GM12878 (cell line): ENCODE results near the gene PLA2G6. TPM values are rescaled to one million over a fixed set of nuclear protein-coding genes. Genes with fewer than 3 reads are reported as not detected.

Source experiments
- ATAC-seq: fragments of 200-7000 bp; cut with Tn5 transposase; 3 replicates; pipeline ENCODE4 v1.9.1; 2020; ENCODE audit warnings: mild to moderate bottlenecking, moderate library complexity
- BruUV-seq: library from RNA; stranded (reverse); fragments of 400-500 nt; replicated peaks from 2 replicates; lab custom pipeline; 2021; lab: Mats Ljungman, UMichigan
- CTCF ChIA-PET: fragments of 300-600 bp; sonication (Branson Sonifier 250); formaldehyde crosslinking; extraction: SDS; loops from one replicate; lab custom pipeline; 2021; ENCODE audit warnings: inconsistent platforms; lab: Yijun Ruan, JAX
- POLR2A ChIA-PET: fragments of 350-600 bp; formaldehyde crosslinking; extraction: SDS; loops from one replicate; lab custom pipeline; 2021; ENCODE audit warnings: inconsistent platforms; lab: Charles Lee
- RAD21 ChIA-PET: fragments of 300-600 bp; sonication (Branson Sonifier 250); formaldehyde crosslinking; loops from one replicate; lab custom pipeline; 2023; ENCODE audit warnings: antibody characterized with exemption; ENCODE audit not compliant: unreplicated experiment; lab: Charles Lee
- SMC1A ChIA-PET: fragments of 300-600 bp; sonication (Branson Sonifier 250); formaldehyde crosslinking; loops from one replicate; lab custom pipeline; 2023; ENCODE audit not compliant: unreplicated experiment, uncharacterized antibody; lab: Charles Lee
- DNase-seq: peaks from one replicate; pipeline ENCODE4 v3.0.0-alpha.2; 2011; ENCODE audit warnings: low read depth, low spot score
- FAIRE-seq: peaks from 3 replicates; lab custom pipeline; 2011; peaks lifted over from hg19 to GRCh38; lab: Jason Lieb, UNC
- H2AFZ ChIP-seq: 2 replicates; pipeline ENCODE4 v1.6.0; 2011; ENCODE audit warnings: low read depth, low read length, control low read depth; ENCODE audit not compliant: control insufficient read depth
- H3K27ac ChIP-seq: 2 replicates; pipeline ENCODE4 v1.5.1; 2011; ENCODE audit warnings: control low read depth; ENCODE audit not compliant: control insufficient read depth, insufficient read depth
- H3K27me3 ChIP-seq, 2 experiments: replicated peaks in 1 of 2; 2 replicates each; pipeline versions ENCODE4 v1.6.0 to v1.6.1; 2011; ENCODE audit warnings: low read length in 1 of 2; ENCODE audit not compliant: control insufficient read depth in 2 of 2, insufficient read depth in 2 of 2
- H3K36me3 ChIP-seq, 2 experiments: 2 replicates each; pipeline ENCODE4 v1.5.1; 2011; ENCODE audit warnings: low read length in 1 of 2; ENCODE audit not compliant: control insufficient read depth in 2 of 2, insufficient read depth in 2 of 2
- H3K4me1 ChIP-seq: 2 replicates; pipeline ENCODE4 v1.6.1; 2011; ENCODE audit warnings: mild to moderate bottlenecking, low read length, moderate library complexity, mixed read lengths; ENCODE audit not compliant: control insufficient read depth, insufficient read depth
- H3K4me2 ChIP-seq: 2 replicates; pipeline ENCODE4 v1.6.0; 2011; ENCODE audit warnings: control low read depth; ENCODE audit not compliant: control insufficient read depth, insufficient read depth
- H3K4me3 ChIP-seq: fragments of 200-600 bp; sonication (generic); 2 replicates; pipeline ENCODE4 v1.5.1; 2016
- H3K79me2 ChIP-seq: 2 replicates; pipeline ENCODE4 v1.6.0; 2011; ENCODE audit warnings: low read length; ENCODE audit not compliant: control insufficient read depth, insufficient read depth
- H3K9ac ChIP-seq: 2 replicates; pipeline ENCODE4 v1.8.0; 2011; ENCODE audit warnings: low read length, control low read depth, mixed read lengths; ENCODE audit not compliant: control insufficient read depth, insufficient read depth
- H3K9me3 ChIP-seq: replicated peaks from 3 replicates; pipeline ENCODE4 v1.5.1; 2011; ENCODE audit warnings: mild to moderate bottlenecking, low read length; ENCODE audit not compliant: control insufficient read depth, insufficient read depth
- H4K20me1 ChIP-seq: 2 replicates; pipeline ENCODE4 v1.6.0; 2011; ENCODE audit not compliant: control insufficient read depth, insufficient read depth
- MYC ChIP-seq: IDR thresholded peaks from 2 replicates; pipeline ENCODE4 v1.6.1; 2011; ENCODE audit warnings: mild to moderate bottlenecking, low read length, moderate library complexity, inconsistent platforms; ENCODE audit not compliant: insufficient read depth, insufficient replicate concordance, insufficient read length, severe bottlenecking
- RUNX3 ChIP-seq: IDR thresholded peaks from 2 replicates; pipeline ENCODE4 v1.6.1; 2012; ENCODE audit warnings: low read length, inconsistent platforms
- SMARCA5 ChIP-seq: fragments of 450-650 bp; IDR thresholded peaks from 2 replicates; pipeline ENCODE4 v1.6.1; 2017; ENCODE audit warnings: mild to moderate bottlenecking
- ZNF217 ChIP-seq: fragments of 450-650 bp; IDR thresholded peaks from 2 replicates; pipeline ENCODE4 v1.6.1; 2017; ENCODE audit warnings: antibody characterized with exemption, mild to moderate bottlenecking
- WGBS: methylation state at CpG from one replicate; pipeline ENCODE4 v1.1.6; 2016; ENCODE audit warnings: low lambda C conversion rate; ENCODE audit not compliant: insufficient replicate concordance, insufficient coverage; ENCODE audit errors: missing lambda C conversion rate; 5-methylcytosine and 5-hydroxymethylcytosine counted together
- in situ Hi-C: fragments of 300-500 bp; cut with MboI; formaldehyde crosslinking; loops from 9 replicates; pipeline ENCODE4 v1.14.3; 2018; ENCODE audit warnings: mixed read lengths
- intact Hi-C: fragments of 100-400 bp; cut with micrococcal nuclease; formaldehyde crosslinking; loops from one replicate; pipeline ENCODE4 v1.14.2; 2022; ENCODE audit not compliant: unreplicated experiment
- polyA plus RNA-seq, 11 experiments: library from polyadenylated mRNA; depleted of rRNA in 4 of 11; unstranded in 6 of 11; stranded (reverse) in 5 of 11; fragments of >200 nt; fragmentation: Nextera tagmentation in 4 of 11; fragmentation: Illumina TruSeq in 1 of 11; extraction: Ambion mirVana in 4 of 11; extraction: Trizol in 1 of 11; gene quantifications; 1 replicate in 1 of 11; 2 replicates in 10 of 11; pipeline versions ENCODE4 v1.2.1 to v1.2.3, GENCODE V29; 2011 to 2016; ENCODE audit warnings: inconsistent platforms in 2 of 11, missing spikeins in 2 of 11, low read depth in 1 of 11
- total RNA-seq, 4 experiments: library from RNA; depleted of rRNA in 3 of 4; stranded (reverse); fragments of >200 nt in 3 of 4; fragmentation: Illumina TruSeq in 1 of 4; extraction: Trizol in 1 of 4; gene quantifications; 2 replicates each; pipeline versions ENCODE4 v1.2.1 to v1.2.3, GENCODE V29; 2013 to 2021

The PLA2G6 gene
- total and polyA plus RNA-seq, 10 of the 15 experiments (the other 5 are each of a cell fraction or from before 2014, with no cell fraction given): 0.15 to 42.2 (median 15.8) TPM

DNA sequence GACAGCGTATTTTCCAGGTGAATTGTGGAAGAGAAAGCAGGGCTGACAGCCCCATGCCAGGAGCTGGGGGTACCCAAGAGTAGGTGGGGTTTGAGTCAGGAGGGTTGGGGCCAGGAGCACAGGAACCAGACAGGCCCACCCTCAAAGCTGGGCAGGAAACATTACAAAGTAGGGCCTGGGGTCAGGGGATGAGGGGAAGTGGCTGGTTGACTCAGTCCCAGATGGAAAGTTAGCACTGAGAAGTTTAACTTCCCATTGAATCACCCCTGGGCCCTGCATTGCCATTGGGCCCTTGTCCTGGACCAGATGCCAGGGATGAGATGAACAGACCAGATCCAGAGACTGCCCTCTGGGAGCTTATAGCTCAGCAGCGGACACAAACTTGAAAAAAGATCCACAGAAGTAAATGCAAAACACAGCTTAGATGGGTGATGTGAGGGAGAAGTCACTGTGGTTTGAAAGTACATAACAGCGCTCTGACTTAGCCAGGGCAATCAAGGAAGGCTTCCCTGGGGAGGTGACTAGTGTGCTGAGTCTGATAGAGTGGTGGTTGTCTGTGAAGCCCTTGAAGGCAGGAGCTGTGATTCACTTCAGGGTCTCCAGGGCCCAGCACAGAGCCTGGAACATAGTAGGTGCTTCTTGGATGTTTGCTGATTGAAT lies 22.4 kb upstream of the PLA2G6 start:
- no peak overlapping the region for H3K9ac ChIP-seq
- ATAC-seq: peak; percentile 7; the same call in 1 of the 3 replicates
- intact Hi-C loops (loop anchor here (2.0 to 5.0 kb wide), 3 partner anchors 57 to 193 kb away; partner anchors contain the start of gene PICK1), in situ Hi-C loops (no loop called here)
- H3K4me3 ChIP-seq: 0 out of 2 replicates have a peak overlapping the region, but pooled peaks have one; percentile 78
- H3K27ac ChIP-seq: no peak overlapping the region
- WGBS: 65% methylated on average over 3 of the region's 3 CpGs
- peaks cover 2% of the 10 kb centered on the region for H3K79me2 ChIP-seq
- H3K36me3 ChIP-seq: no peaks in the 10 kb centered on the region
- SMC1A ChIA-PET: interaction anchor here (0.8 to 3.5 kb wide), 8 partner anchors 9 to 56 kb away, joined by 3 to 20 read pairs (median 6); no protein-coding TSS in a partner anchor
- no peak for DNase-seq
- BruUV-seq: no TSS peak
- H3K4me2 ChIP-seq: peak overlapping the region; percentile 99
- no peak overlapping the region for H2AFZ ChIP-seq
- TF ChIP-seq RUNX3 (peak; percentile 17; the same call in 1 of the 2 replicates), ZNF217 (0 out of 2 replicates have a peak, but pooled peaks have one; percentile 24), SMARCA5 (peak; percentile 91), MYC (no peak)
- TF ChIP-seq, all 136 proteins: peak for 3
- ChIA-PET POLR2A (interaction anchor here (0.6 to 5.4 kb wide), 8 partner anchors 8 to 491 kb away, joined by 3 to 69 read pairs (median 4); partner anchors contain the start of gene PLA2G6), RAD21 (interaction anchor here (0.8 to 2.4 kb wide), 9 partner anchors 10 to 102 kb away, joined by 3 to 13 read pairs (median 6); partner anchors contain the start of gene PLA2G6), CTCF (interaction anchor here (0.6 to 3.9 kb wide), 10 partner anchors 17 to 416 kb away, joined by 3 to 23 read pairs (median 4); partner anchors contain the start of gene PLA2G6)
- Histone ChIP-seq H3K27me3 (no peaks in the 10 kb centered on the region), H4K20me1 (no peaks in the 10 kb centered on the region), H3K4me1 (peaks cover 43% of the 10 kb centered on the region), H3K9me3 (no peaks in the 10 kb centered on the region)
- FAIRE-seq: no peak
